Fibroblast of lung (primary cell): ENCODE measurements around the gene PKHD1. TPM values are rescaled to one million over a fixed set of nuclear protein-coding genes. Genes with fewer than 3 reads are reported as not detected.

Source experiments
- DNase-seq, 2 donors: peaks; one replicate each; pipeline versions ENCODE4 v3.0.0 to v3.0.0-alpha.2; 2010; ENCODE audit warnings: low read depth in 2 of 2
- H2AFZ ChIP-seq: 2 replicates; pipeline ENCODE4 v1.5.1; 2012; ENCODE audit warnings: low read length, control low read depth, inconsistent platforms
- H3K27ac ChIP-seq: 2 replicates; pipeline ENCODE4 v1.5.1; 2011; ENCODE audit warnings: low read length, control low read depth; ENCODE audit not compliant: insufficient read depth
- H3K27me3 ChIP-seq: 2 replicates; pipeline ENCODE4 v1.5.1; 2011; ENCODE audit warnings: mild to moderate bottlenecking, low read length; ENCODE audit not compliant: control insufficient read depth, insufficient read depth
- H3K36me3 ChIP-seq: 2 replicates; pipeline ENCODE4 v1.5.1; 2011; ENCODE audit warnings: low read length; ENCODE audit not compliant: control insufficient read depth, insufficient read depth
- H3K4me1 ChIP-seq: 2 replicates; pipeline ENCODE4 v1.5.1; 2011; ENCODE audit warnings: low read length; ENCODE audit not compliant: control insufficient read depth, insufficient read depth; ENCODE audit errors: extremely low read depth
- H3K4me2 ChIP-seq: 2 replicates; pipeline ENCODE4 v1.5.1; 2011; ENCODE audit warnings: low read length, control low read depth; ENCODE audit not compliant: insufficient read depth; ENCODE audit errors: extremely low read depth
- H3K4me3 ChIP-seq, 4 experiments: fragments of 200-600 bp in 1 of 4; sonication (generic) in 1 of 4; replicated peaks in 1 of 4; 2 replicates each; pipeline ENCODE4 v1.5.1; 2011 to 2016; ENCODE audit warnings: low read length in 4 of 4, low read depth in 3 of 4, mild to moderate bottlenecking in 3 of 4, control low read depth in 2 of 4, inconsistent platforms in 1 of 4, mixed read lengths in 1 of 4; ENCODE audit not compliant: insufficient read depth in 1 of 4; ENCODE audit errors: control extremely low read depth in 1 of 4
- H3K79me2 ChIP-seq: 2 replicates; pipeline ENCODE4 v1.5.1; 2012; ENCODE audit warnings: mild to moderate bottlenecking, low read length, inconsistent platforms; ENCODE audit not compliant: control insufficient read depth, insufficient read depth
- H3K9ac ChIP-seq: 2 replicates; pipeline ENCODE4 v1.5.1; 2011; ENCODE audit warnings: mild to moderate bottlenecking, low read length, control low read depth; ENCODE audit not compliant: insufficient read depth
- H3K9me3 ChIP-seq: 2 replicates; pipeline ENCODE4 v1.5.1; 2012; ENCODE audit warnings: low read depth, low read length; ENCODE audit not compliant: control insufficient read depth, insufficient read depth
- H4K20me1 ChIP-seq: 2 replicates; pipeline ENCODE4 v1.5.1; 2011; ENCODE audit warnings: low read length; ENCODE audit not compliant: control insufficient read depth, insufficient read depth; ENCODE audit errors: extremely low read depth
- CTCF ChIP-seq, 2 donors: IDR thresholded peaks in 1 of 2; conservative IDR thresholded peaks in 1 of 2; 1 replicate in 1 of 2; 2 replicates in 1 of 2; pipeline ENCODE4 v1.5.1; 2011 to 2012; ENCODE audit warnings: low read length in 2 of 2, control low read depth in 1 of 2, inconsistent platforms in 1 of 2, low read depth in 1 of 2, mild to moderate bottlenecking in 1 of 2
- EZH2 ChIP-seq: IDR thresholded peaks from 2 replicates; pipeline ENCODE4 v1.5.1; 2012; ENCODE audit warnings: low read length, control low read depth, mild to moderate bottlenecking; ENCODE audit errors: missing control alignments
- polyA plus RNA-seq, 2 donors: library from polyadenylated mRNA; depleted of rRNA in 1 of 2; stranded (reverse) in 1 of 2; unstranded in 1 of 2; fragments of >200 nt; gene quantifications; 2 replicates each; pipeline ENCODE4 v1.2.1, GENCODE V29; 2011 to 2012; ENCODE audit warnings: missing spikeins in 1 of 2
- total RNA-seq: library from RNA; depleted of rRNA; stranded (reverse); fragments of >200 nt; gene quantifications from 2 replicates; pipeline ENCODE4 v1.2.1, GENCODE V29; 2014

The PKHD1 gene
- total and polyA plus RNA-seq, 2 donors (not counting 1 experiment from before 2014, with no cell fraction given) = not detected

- no peak overlapping the region for H3K4me3 ChIP-seq
- H4K20me1 ChIP-seq = no peaks in the 10 kb centered on the region
- H3K9me3 ChIP-seq = no peaks in the 10 kb centered on the region
- no peaks in the 10 kb centered on the region for H3K4me1 ChIP-seq
- no peak overlapping the region for H3K27ac ChIP-seq
- H3K4me2 ChIP-seq = no peak overlapping the region
- H3K27me3 ChIP-seq = no peaks in the 10 kb centered on the region
- H3K9ac ChIP-seq = no peak overlapping the region
- H2AFZ ChIP-seq = no peak overlapping the region
- no peaks in the 10 kb centered on the region for H3K36me3 ChIP-seq
- no peaks in the 10 kb centered on the region for H3K79me2 ChIP-seq
- no peak for DNase-seq
- TF ChIP-seq CTCF (conservative IDR thresholded peaks at IDR 0.05 in 1 of 2, IDR thresholded peaks at IDR 0.05 in 1 of 2; ENCODE audit: low read depth in 1 of 2, low read length in 2 of 2) (no peak), EZH2 (no peak)
These were observed 194.7 kb downstream of the PKHD1 start for GRCh38 chr6:51892750-51893149.

GRCh38 chr6:51892339-51892738, 195.1 kb downstream of the PKHD1 start:
- Histone ChIP-seq H3K4me2 (no peak overlapping the region), H3K27me3 (no peaks in the 10 kb centered on the region), H2AFZ (no peak overlapping the region), H3K9me3 (no peaks in the 10 kb centered on the region), H3K9ac (no peak overlapping the region), H3K4me3 (no peak overlapping the region), H3K36me3 (no peaks in the 10 kb centered on the region), H3K4me1 (no peaks in the 10 kb centered on the region), H4K20me1 (no peaks in the 10 kb centered on the region), H3K79me2 (no peaks in the 10 kb centered on the region), H3K27ac (no peak overlapping the region)
- no peak for DNase-seq
- TF ChIP-seq CTCF (conservative IDR thresholded peaks at IDR 0.05 in 1 of 2, IDR thresholded peaks at IDR 0.05 in 1 of 2; ENCODE audit: low read depth in 1 of 2, low read length in 2 of 2) (no peak), EZH2 (no peak)

- H3K9ac ChIP-seq = no peak overlapping the region
- H3K27ac ChIP-seq = no peak overlapping the region
- H2AFZ ChIP-seq = no peak overlapping the region
- no peaks in the 10 kb centered on the region for H3K79me2 ChIP-seq
- no peak overlapping the region for H3K4me2 ChIP-seq
- no peaks in the 10 kb centered on the region for H3K9me3 ChIP-seq
- TF ChIP-seq EZH2 = no peak
- no peak for TF ChIP-seq CTCF (conservative IDR thresholded peaks at IDR 0.05 in 1 of 2, IDR thresholded peaks at IDR 0.05 in 1 of 2; ENCODE audit: low read depth in 1 of 2, low read length in 2 of 2)
- H3K27me3 ChIP-seq = no peaks in the 10 kb centered on the region
- H4K20me1 ChIP-seq = no peaks in the 10 kb centered on the region
- H3K36me3 ChIP-seq = no peaks in the 10 kb centered on the region
- no peak for DNase-seq
- no peak overlapping the region for H3K4me3 ChIP-seq
- H3K4me1 ChIP-seq = no peaks in the 10 kb centered on the region
These were observed 195.6 kb downstream of the PKHD1 start for GRCh38 chr6:51891784-51892183.
